A172 (cell line): ENCODE results near the gene PHF5A. TPM values are rescaled to one million over a fixed set of nuclear protein-coding genes. Genes with fewer than 3 reads are reported as not detected.
"Not testable (repeated sequence)": the region's sequence is repeated elsewhere in the genome, so short reads cannot be mapped to it uniquely, and the experiment has no call there.

ENCODE experiments used
- DNase-seq: peaks from one replicate; pipeline ENCODE4 v3.0.0-alpha.2; 2015; ENCODE audit warnings: low spot score
- total RNA-seq: library from RNA; depleted of rRNA; stranded (reverse); fragments of >200 nt; shearing (Covaris generic); gene quantifications from 2 replicates; pipeline ENCODE4 v1.2.3, GENCODE V29; 2014

PHF5A gene
- total RNA-seq, 1 experiment from 2014 or later = 63.7 TPM

DNA sequence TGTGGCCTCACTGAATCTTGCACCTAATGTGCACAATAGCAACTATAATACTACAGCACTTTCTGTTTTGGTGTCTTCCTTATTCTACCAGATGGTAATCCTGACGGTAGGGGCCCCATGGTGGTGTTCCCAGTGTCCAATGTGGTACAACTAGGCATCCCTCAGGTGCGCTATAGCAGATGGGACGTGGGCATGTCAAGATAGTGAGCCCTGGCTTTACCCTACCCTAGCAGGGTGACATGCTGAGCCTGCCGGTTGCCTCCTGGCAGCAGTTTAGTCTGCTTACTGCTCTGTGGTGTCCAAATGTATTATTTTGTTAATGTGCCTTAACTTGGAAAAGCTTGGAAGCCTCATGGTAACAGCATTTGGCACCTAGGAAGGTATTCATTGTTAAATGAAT lies 19.6 kb upstream of the PHF5A start:
- no peak for DNase-seq

GRCh38 chr22:41487037-41487935 lies 18.8 kb upstream of the PHF5A start:
- no peak for DNase-seq

DNA sequence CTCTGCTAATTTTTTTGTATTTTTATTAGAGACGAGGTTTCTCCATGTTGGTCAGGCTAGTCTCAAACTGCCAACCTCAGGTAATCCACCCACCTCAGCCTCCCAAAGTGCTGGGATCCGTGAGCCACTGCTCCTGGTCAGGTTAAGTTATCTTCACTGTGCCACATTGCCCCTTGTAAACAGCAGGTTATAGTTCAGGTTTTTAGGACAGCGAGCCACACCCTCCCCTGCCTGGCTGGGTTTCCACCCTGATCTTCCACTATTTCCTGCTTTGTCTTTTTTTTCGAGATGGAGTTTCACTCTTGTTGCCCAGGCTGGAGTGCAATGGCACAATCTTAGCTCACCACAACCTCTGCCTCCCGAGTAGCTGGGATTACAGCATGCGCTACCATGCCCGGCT lies 16.5 kb upstream of the PHF5A start:
- DNase-seq = no peak

DNA sequence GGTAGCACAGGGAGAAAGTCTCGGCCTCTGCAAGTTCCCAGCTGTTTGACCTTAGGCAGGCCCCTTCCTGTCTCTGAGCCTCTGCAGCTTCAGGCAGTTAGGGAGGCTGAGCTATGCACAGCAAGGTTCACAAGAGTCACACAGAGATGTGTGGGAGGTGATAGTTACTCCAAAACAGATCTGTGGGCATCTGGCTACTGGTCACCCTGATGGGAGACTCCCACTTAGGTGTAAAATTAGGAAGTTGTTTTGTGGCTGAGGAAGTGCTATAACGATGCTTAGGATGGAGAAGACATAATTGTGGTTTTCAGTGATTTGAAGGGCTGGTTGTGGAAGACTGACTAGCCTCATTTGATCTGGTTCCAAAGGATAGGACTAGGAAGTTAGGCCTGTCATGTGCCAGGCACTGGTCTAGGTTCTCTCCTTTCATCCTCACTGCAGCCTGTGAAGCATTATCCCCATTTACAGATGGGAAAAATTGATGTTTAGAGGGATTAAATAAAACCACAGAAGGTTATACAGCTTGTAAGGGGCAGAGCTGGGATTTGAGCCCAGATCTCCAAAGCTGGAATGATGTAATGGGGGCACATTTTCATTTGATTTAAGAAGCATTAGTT lies 13.9 kb upstream of the PHF5A start:
- DNase-seq = peak; percentile 16

DNA sequence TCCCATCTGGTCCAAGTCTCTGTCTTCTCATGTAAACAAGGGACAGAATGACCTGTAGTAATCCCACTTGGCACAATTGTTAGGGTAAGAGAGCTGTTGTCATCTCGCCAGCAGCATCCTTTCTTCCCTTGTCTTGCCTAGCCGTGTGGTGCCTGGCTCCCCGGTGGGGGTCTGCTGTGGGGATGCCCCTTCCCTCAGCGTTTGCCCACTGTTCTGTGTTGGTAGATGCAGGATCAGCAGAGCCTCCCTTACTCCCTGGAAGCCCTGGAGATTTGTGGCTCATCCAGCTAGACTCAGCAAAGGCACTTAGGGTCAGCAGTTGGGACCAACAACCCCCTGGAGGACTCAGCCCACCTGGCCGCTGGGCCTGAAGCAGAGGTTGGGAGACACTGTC lies 13.4 kb upstream of the PHF5A start:
- no peak for DNase-seq

DNA sequence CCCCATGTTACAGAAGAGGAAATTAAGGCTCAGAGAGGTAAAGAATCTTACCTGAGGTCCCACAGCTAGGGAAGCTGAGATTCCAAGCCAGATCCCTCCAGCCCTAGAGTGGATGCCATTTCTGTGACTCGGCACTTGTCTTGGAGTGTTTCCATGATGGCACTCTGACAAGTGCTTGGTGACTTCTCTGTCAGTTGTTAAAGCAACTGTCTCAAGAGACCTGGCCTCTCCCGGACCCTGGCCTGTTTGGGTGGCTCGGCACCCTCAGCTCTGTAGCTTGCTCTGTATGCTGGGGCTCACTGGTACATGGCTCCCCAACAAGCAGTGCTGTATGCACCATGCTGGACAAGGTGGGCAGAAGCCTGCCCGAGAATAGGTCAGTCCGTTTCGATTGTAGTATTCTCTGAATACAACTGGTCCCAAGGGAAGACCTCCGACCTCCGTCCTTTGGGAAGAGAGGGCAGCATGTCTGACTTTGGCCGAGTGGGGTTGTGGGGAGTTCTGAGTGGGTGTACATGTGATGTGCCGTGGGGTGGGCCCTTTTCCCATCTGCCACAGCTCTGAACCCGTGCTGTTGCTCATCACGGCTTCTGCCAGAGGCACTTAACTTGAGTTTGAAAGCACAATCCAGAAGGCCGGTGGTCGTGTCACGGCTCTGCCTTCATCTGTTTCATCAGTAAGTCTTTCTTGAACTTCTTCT lies 12.8 kb upstream of the PHF5A start:
- DNase-seq = peak; percentile 36

- DNase-seq = no peak
These were observed 11.9 kb upstream of the PHF5A start for GRCh38 chr22:41480397-41480735.

GRCh38 chr22:41479671-41480396 lies 11.3 kb upstream of the PHF5A start:
- peak; percentile 30 for DNase-seq

GRCh38 chr22:41478891-41479521 lies 10.5 kb upstream of the PHF5A start:
- DNase-seq = no peak

DNA sequence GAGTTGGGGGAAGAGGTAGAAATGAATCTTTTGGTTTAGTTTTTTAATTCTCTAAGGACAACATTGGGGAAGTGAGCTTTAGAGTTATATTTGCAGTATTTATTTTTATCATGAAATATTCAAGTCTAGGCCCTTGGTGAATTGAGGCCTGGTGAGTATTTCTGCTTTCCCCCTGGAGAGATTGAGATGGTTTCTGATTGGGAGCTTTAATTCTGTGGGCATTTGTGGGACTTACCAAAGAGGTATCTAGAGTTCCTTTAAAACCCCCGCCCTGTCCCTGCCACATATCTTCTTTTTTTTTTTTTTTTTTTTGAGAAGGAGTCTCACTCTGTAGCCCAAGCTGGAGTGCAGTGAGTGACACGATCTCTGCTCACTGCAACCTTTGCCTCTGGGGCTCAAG lies 10.0 kb upstream of the PHF5A start:
- DNase-seq = no peak

DNA sequence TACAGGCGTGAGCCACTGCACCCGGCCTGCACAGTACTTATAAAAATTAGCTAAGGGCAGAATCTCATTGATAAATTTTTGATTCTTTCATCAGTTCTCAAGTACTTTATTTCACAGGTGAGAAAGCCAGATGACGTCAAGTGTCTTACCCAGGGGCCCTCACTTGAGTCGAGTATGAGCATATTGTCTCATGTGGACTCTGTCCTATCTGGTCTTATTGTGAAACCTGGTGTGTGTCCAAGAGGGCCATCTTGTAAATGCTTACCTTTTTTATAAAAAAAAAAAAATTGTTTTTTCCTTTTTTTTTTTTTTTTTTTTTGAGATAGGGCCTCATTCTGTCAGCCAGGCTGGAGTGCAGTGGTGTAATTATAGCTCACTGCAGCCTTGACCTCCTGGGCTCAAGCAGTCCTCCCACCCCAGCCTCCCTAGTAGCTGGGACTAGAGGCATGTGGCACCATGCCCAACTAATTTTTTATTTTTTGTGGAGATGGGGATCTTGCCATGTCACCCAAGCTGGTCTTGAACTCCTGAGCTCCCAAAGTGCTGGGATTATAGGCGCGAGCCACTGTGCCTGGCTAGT lies 6.5 kb upstream of the PHF5A start:
- DNase-seq = no peak

- DNase-seq = no peak
These were observed 3.1 kb upstream of the PHF5A start for GRCh38 chr22:41471568-41471967.

DNA sequence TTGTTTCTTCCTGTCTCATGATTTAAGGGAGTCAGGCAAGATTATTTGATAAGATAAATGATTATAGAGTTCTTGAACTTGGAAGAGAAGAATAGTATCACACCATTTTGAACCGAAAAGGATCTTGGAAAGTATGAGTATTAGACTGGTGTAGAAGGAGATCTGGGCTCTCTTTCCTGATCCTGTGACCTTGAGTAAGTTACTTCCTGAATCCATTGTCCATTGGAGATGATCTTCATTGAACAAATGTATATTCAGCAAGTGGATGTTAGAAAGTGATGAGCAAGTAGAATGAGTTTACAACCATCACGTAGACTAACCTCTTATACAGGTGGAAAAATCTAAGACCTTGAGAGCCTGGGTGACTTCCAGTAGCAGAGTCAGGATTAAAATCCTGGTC lies 2.4 kb upstream of the PHF5A start:
- DNase-seq = no peak

DNA sequence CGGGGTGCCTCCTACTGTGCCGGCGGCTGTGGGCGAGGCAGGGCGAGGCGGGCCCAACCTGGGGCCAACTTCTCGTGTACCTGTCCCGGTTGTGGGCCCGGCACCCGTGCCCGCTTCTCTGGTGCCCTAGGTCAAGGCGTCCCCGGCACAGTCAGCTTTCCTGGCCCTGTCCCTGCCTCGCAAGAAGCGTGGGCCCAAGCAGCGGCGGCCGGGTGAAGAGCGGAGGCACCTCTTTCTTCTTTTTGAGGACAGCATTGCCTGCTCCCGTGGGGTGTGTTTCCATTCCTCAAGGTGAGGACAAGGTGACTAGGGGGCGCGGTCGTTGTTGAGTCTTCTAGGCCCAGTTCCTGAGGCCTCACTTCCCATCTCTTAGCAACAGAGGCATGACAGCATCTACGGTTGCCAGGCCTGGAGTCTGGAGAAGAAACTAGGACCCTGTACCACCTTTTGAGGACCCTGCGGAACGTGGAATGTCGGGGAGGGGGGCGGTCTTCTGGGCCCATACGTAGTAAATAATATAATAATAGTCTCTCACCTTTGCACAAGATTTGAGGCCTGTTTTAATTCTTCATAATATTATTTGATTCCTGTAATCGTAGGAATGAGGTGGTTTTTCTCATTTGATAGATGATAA lies 843 bp upstream of the PHF5A start:
- no peak for DNase-seq

- DNase-seq = no peak
These were observed 6.6 kb downstream of the PHF5A start for GRCh38 chr22:41461901-41462300.

GRCh38 chr22:41460071-41460470 lies 8.4 kb downstream of the PHF5A start:
- not testable (repeated sequence) for DNase-seq

DNA sequence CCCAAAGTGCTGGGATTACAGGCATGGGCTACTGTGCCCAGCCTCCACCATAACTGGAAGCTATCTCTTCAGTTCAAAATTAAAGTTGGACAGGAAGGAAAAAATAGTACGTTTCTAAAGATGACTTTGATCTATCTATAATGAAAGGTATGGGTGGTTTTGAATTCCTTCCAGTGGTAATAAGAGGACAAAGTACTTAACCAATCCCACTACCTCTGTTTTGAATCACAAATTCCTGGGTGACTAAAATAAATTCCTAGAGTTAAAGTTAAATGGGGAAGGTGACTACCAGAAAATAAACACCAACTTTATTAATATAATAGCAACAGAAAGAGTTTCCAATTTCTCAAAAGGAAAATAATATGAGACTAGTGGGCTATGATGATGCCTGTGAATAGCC lies 9.1 kb downstream of the PHF5A start:
- DNase-seq = no peak

DNA sequence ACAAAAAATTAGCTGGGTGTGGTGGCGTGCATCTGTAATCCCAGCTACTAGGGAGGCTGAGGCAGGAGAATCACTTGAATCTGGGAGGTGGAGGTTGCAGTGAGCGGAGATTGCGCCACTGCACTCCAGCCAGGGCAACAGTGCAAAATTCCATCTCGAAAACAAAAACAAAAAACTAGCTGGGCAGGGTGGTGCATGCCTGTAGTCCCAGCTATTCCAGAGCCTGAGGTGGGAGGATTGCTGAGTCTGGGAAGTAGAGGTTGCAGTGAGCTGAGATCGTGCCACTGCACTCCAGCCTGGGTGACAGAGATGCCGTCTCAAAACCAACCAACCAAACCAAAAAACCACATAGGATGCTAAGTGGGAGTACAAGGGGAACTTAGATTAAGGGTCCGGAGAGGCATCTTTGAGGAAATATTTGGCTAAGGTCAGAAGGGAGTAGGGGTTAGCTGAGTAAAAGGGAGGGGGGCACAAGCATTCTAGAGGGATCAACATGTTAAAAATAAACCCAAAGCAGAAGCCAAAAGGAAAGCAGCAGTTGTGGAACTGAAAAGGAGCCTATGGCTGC lies 10.2 kb downstream of the PHF5A start:
- DNase-seq = no peak

- DNase-seq = peak; percentile 94
These were observed 20.2 kb downstream of the PHF5A start for GRCh38 chr22:41448189-41448808.
